GM23248 (cell line): ENCODE measurements around the gene RBM28. TPM values are rescaled to one million over a fixed set of nuclear protein-coding genes. Genes with fewer than 3 reads are reported as not detected.

Source experiments
- DNase-seq: peaks from one replicate; pipeline ENCODE4 v3.0.0-alpha.2; 2015
- H2AFZ ChIP-seq: fragments of 200-600 bp; sonication (generic); 2 replicates; pipeline ENCODE4 v1.6.1; 2016; ENCODE audit warnings: antibody characterized with exemption
- H3F3A ChIP-seq: fragments of 200-600 bp; sonication (generic); 2 replicates; pipeline ENCODE4 v1.6.1; 2016; ENCODE audit warnings: mild to moderate bottlenecking, antibody characterized with exemption, mixed run types; ENCODE audit not compliant: insufficient read depth
- H3K27ac ChIP-seq: fragments of 200-600 bp; sonication (generic); 2 replicates; pipeline ENCODE4 v1.5.1; 2016; ENCODE audit warnings: mild to moderate bottlenecking
- H3K27me3 ChIP-seq: fragments of 200-600 bp; sonication (generic); replicated peaks from 2 replicates; pipeline ENCODE4 v1.6.1; 2016; ENCODE audit warnings: mild to moderate bottlenecking; ENCODE audit not compliant: insufficient read depth
- H3K36me3 ChIP-seq: fragments of 200-600 bp; sonication (generic); 2 replicates; pipeline ENCODE4 v1.6.1; 2016; ENCODE audit warnings: low read depth, mild to moderate bottlenecking
- H3K4me1 ChIP-seq: fragments of 200-600 bp; sonication (generic); 2 replicates; pipeline ENCODE4 v1.6.1; 2016; ENCODE audit warnings: mild to moderate bottlenecking; ENCODE audit not compliant: insufficient read depth
- H3K4me2 ChIP-seq: fragments of 200-600 bp; sonication (generic); one replicate; pipeline ENCODE4 v1.6.1; 2016; ENCODE audit warnings: mild to moderate bottlenecking; ENCODE audit not compliant: unreplicated experiment
- H3K4me3 ChIP-seq: fragments of 200-600 bp; sonication (generic); 2 replicates; pipeline ENCODE4 v1.5.1; 2016; ENCODE audit warnings: mild to moderate bottlenecking
- H3K79me2 ChIP-seq: fragments of 200-600 bp; sonication (generic); 2 replicates; pipeline ENCODE4 v1.6.1; 2016; ENCODE audit warnings: mild to moderate bottlenecking; ENCODE audit not compliant: insufficient read depth
- H3K9ac ChIP-seq: fragments of 200-600 bp; sonication (generic); 2 replicates; pipeline ENCODE4 v1.6.1; 2016; ENCODE audit warnings: mild to moderate bottlenecking
- H3K9me2 ChIP-seq: fragments of 200-600 bp; sonication (generic); 2 replicates; pipeline ENCODE4 v1.6.1; 2016; ENCODE audit warnings: mixed run types, mild to moderate bottlenecking, moderate library complexity; ENCODE audit not compliant: insufficient read depth
- H3K9me3 ChIP-seq: fragments of 200-600 bp; sonication (generic); one replicate; pipeline ENCODE4 v1.6.1; 2017; ENCODE audit warnings: low read depth
- H4K20me1 ChIP-seq: fragments of 200-600 bp; sonication (generic); 2 replicates; pipeline ENCODE4 v1.6.0; 2016; ENCODE audit not compliant: insufficient read depth
- EZH2 ChIP-seq: fragments of 200-600 bp; sonication (generic); IDR thresholded peaks from 2 replicates; pipeline ENCODE4 v1.6.1; 2018; ENCODE audit warnings: antibody characterized with exemption, mild to moderate bottlenecking; ENCODE audit not compliant: insufficient read depth, poor library complexity, severe bottlenecking
- EZH2phosphoT487 ChIP-seq: fragments of 200-600 bp; sonication (generic); IDR thresholded peaks from 2 replicates; pipeline ENCODE4 v1.6.1; 2018; ENCODE audit warnings: antibody characterized with exemption, moderate library complexity, mild to moderate bottlenecking, low read depth; ENCODE audit not compliant: insufficient read depth
- WGBS, 2 experiments: methylation state at CpG; one replicate each; pipeline ENCODE4 v1.1.6; 2015 to 2017; ENCODE audit warnings: low lambda C conversion rate in 2 of 2, low coverage in 1 of 2; ENCODE audit errors: missing lambda C conversion rate in 2 of 2; 5-methylcytosine and 5-hydroxymethylcytosine counted together
- in situ Hi-C: fragments of 300-500 bp; cut with MboI; formaldehyde crosslinking; loops from 2 replicates; pipeline ENCODE4 v1.15.0; 2020
- polyA plus RNA-seq: library from polyadenylated mRNA; unstranded; fragments of >200 nt; fragmentation: Nextera tagmentation; extraction: Ambion mirVana; gene quantifications from 2 replicates; pipeline ENCODE4 v1.2.1, GENCODE V29; 2016
- total RNA-seq: library from RNA; depleted of rRNA; stranded (reverse); fragments of >200 nt; shearing (Covaris generic); gene quantifications from 2 replicates; pipeline ENCODE4 v1.2.3, GENCODE V29; 2014

RBM28 gene
- total and polyA plus RNA-seq, 2 experiments from 2014 or later, result 18.9 to 25.7 TPM

DNA sequence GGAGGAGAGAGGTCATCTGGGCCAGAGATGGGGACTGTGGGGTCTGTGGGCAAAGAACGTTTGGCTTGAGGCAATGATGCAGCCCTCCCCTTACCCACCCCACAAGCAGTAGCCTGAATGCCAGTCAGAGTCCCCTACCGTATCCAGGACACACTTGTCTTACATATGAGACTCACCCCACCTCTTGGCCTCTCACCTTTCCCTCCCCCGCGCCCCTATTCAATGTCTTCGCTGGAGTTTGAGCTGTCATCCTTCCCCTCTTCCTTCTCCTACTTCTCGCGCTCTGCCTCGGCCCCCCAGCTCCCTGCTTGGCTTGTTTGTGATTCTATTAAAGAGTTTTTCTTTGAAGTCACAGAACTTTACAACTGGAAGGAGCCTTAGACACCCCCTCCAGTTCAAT is 8.9 kb upstream of the RBM28 start:
- H3K9me3 ChIP-seq, result no peaks in the 10 kb centered on the region
- in situ Hi-C loops, result no loop called here
- H2AFZ ChIP-seq, result no peak overlapping the region
- DNase-seq, result no peak
- peaks cover 62% of the 10 kb centered on the region for H3K27me3 ChIP-seq
- H3K27ac ChIP-seq, result no peak overlapping the region
- H3K4me2 ChIP-seq, result no peak overlapping the region
- WGBS, 2 experiments, result 85 to 86% methylated on average over 7 to 8 of the region's 8 CpGs
- H3K4me3 ChIP-seq, result no peak overlapping the region
- no peaks in the 10 kb centered on the region for H3K79me2 ChIP-seq
- H3K9me2 ChIP-seq, result no peaks in the 10 kb centered on the region
- no peaks in the 10 kb centered on the region for H3F3A ChIP-seq
- no peaks in the 10 kb centered on the region for H4K20me1 ChIP-seq
- H3K9ac ChIP-seq, result no peak overlapping the region
- no peak for TF ChIP-seq EZH2phosphoT487
- no peak for TF ChIP-seq EZH2
- no peaks in the 10 kb centered on the region for H3K36me3 ChIP-seq
- H3K4me1 ChIP-seq, result no peaks in the 10 kb centered on the region

GRCh38 chr7:128352153-128352537 is 8.4 kb upstream of the RBM28 start:
- Histone ChIP-seq H4K20me1 (no peaks in the 10 kb centered on the region), H3K4me2 (no peak overlapping the region), H3K4me1 (no peaks in the 10 kb centered on the region), H3K36me3 (no peaks in the 10 kb centered on the region), H3K27me3 (peaks cover 59% of the 10 kb centered on the region), H3K9ac (no peak overlapping the region), H3F3A (no peaks in the 10 kb centered on the region), H3K79me2 (no peaks in the 10 kb centered on the region), H3K4me3 (no peak overlapping the region), H3K9me3 (no peaks in the 10 kb centered on the region), H3K9me2 (no peaks in the 10 kb centered on the region), H3K27ac (no peak overlapping the region), H2AFZ (no peak overlapping the region)
- in situ Hi-C loops, result no loop called here
- TF ChIP-seq EZH2 (no peak), EZH2phosphoT487 (no peak)
- WGBS, 2 experiments, result 29 to 33% methylated on average over 25 to 30 of the region's 34 CpGs
- peak; percentile 55 for DNase-seq

DNA sequence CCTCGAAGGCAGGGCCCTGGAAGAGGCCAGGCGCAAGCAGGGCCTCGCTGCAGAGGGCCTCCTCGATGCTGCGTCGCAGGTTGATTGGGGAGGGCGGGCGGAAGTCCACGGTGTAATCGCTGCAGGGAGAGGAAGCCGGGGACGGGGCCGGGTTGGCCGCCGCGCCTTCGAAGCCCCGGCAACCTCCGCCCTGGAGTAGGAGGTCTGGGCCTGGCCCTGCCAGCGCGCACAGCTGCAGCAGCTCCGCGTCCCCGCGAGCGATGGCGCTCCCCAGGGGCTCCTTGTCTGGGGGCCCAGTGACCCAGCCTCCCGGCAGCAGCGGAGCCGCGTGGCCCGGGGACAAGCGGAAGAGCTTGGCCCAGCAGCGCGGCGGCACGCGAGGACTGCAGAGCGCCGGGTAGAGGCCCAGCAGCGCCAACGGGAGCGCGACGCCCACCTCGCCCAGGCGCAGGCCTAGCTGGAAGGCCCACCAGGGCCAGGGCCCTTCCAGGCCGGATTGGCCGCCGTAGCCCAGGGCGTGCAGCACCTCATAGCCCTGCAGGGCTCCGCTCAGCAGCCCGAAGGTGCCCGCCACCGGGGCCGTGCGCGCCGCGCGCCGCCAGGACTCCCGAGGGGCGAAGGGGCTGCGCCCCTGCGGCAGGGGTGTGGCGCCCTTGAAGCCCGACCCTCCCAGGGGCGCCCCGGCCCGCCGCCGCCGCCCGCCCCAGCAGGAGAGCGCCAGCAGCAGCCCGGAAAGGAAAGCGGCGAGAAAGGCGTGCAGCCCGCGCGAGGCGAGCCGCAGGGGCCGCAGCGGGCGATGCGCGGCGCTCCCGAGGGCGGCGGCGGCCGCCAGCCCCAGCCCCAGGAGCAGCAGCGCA is 7.8 kb upstream of the RBM28 start:
- WGBS, 2 experiments, result 19 to 22% methylated on average over 59 to 61 of the region's 97 CpGs

DNA sequence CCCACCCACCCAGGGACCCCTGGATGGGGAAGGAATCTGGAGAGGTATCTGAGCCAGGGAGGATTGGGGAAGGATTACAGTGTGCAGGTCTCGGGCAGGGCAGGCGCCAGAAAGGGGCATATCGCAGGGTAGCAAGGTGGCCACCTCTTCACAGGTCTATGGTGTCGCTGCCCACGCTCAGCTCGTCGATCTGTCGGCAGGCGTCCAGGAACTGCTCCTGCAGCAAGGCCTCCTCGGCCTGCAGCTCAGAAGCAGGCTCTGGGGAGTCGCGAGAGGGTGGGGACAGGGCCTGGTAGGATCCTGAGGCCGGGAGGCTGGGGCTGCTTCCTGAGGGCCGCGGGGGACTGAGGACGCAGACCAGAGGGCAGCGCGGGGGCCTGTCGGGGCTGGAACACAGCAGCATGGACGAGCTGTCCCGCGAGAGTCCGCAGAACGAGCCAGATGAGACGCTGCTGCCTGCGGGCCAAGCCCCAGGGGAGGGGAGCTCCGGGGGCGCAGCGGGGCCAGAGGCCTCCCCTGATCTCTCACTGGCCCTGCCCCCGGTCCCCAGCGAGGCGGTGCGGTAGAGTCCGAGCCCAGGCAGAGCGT is 7.1 kb upstream of the RBM28 start:
- TF ChIP-seq EZH2phosphoT487 (no peak), EZH2 (no peak)
- no peak for DNase-seq
- Histone ChIP-seq H3K9ac (no peak overlapping the region), H3K4me3 (no peak overlapping the region), H3K4me2 (no peak overlapping the region), H3K27me3 (peaks cover 58% of the 10 kb centered on the region), H4K20me1 (no peaks in the 10 kb centered on the region), H2AFZ (no peak overlapping the region), H3F3A (no peaks in the 10 kb centered on the region), H3K9me3 (no peaks in the 10 kb centered on the region), H3K36me3 (no peaks in the 10 kb centered on the region), H3K9me2 (no peaks in the 10 kb centered on the region), H3K27ac (no peak overlapping the region), H3K4me1 (no peaks in the 10 kb centered on the region), H3K79me2 (no peaks in the 10 kb centered on the region)
- 63 to 70% methylated on average over 22 to 34 of the region's 35 CpGs for WGBS, 2 experiments
- in situ Hi-C loops, result no loop called here

More for the DNA sequence above, 7.8 kb upstream of the RBM28 start:
- Histone ChIP-seq H3K4me3 (no peak overlapping the region), H4K20me1 (no peaks in the 10 kb centered on the region), H3F3A (no peaks in the 10 kb centered on the region), H3K27me3 (peaks cover 59% of the 10 kb centered on the region), H3K9me3 (no peaks in the 10 kb centered on the region), H3K36me3 (no peaks in the 10 kb centered on the region), H3K4me2 (no peak overlapping the region), H3K79me2 (no peaks in the 10 kb centered on the region), H3K4me1 (no peaks in the 10 kb centered on the region), H3K27ac (no peak overlapping the region), H3K9me2 (no peaks in the 10 kb centered on the region), H2AFZ (no peak overlapping the region), H3K9ac (no peak overlapping the region)
- in situ Hi-C loops, result no loop called here
- DNase-seq, result peak; percentile 21
- TF ChIP-seq EZH2phosphoT487 (no peak), EZH2 (no peak)
